ENCODE measurements around the gene LYPLAL1. TPM values are rescaled to one million over a fixed set of nuclear protein-coding genes. Genes with fewer than 3 reads are reported as not detected.

The LYPLAL1 gene
- total RNA-seq, 4 donors from 2014 or later, result 25.6 to 64.9 (median 49.9) TPM

- TF ChIP-seq CTCF (IDR thresholded peaks at IDR 0.05) (no peak), POLR2A (IDR thresholded peaks at IDR 0.05) (no peak)
- H3K27me3 ChIP-seq, result no peaks in the 10 kb centered on the region
- no peaks in the 10 kb centered on the region for H3K36me3 ChIP-seq
- H3K9me3 ChIP-seq, result no peaks in the 10 kb centered on the region
- intact Hi-C loops (cut with DNase I; ENCODE audit: low total_unique reads), result no loop called here
- DNase-seq, result no peak
- H3K27ac ChIP-seq, result no peak overlapping the region
- no peak overlapping the region for H3K4me3 ChIP-seq
- no peaks in the 10 kb centered on the region for H3K4me1 ChIP-seq
Measured at GRCh38 chr1:219160967-219161366, 12.7 kb upstream of the LYPLAL1 start.

- Histone ChIP-seq H3K36me3 (no peaks in the 10 kb centered on the region), H3K27ac (no peak overlapping the region), H3K27me3 (no peaks in the 10 kb centered on the region), H3K4me3 (no peak overlapping the region), H3K9me3 (no peaks in the 10 kb centered on the region), H3K4me1 (no peaks in the 10 kb centered on the region)
- no peak for DNase-seq
- intact Hi-C loops (cut with DNase I; ENCODE audit: low total_unique reads), result no loop called here
- TF ChIP-seq POLR2A (IDR thresholded peaks at IDR 0.05), result no peak
Measured at GRCh38 chr1:219161371-219161770, 12.3 kb upstream of the LYPLAL1 start.

GRCh38 chr1:219163401-219163954 lies 10.2 kb upstream of the LYPLAL1 start:
- Histone ChIP-seq H3K27ac (no peak overlapping the region), H3K4me1 (no peaks in the 10 kb centered on the region), H3K9me3 (no peaks in the 10 kb centered on the region), H3K36me3 (no peaks in the 10 kb centered on the region), H3K27me3 (no peaks in the 10 kb centered on the region), H3K4me3 (no peak overlapping the region)
- intact Hi-C loops (cut with DNase I; ENCODE audit: low total_unique reads), result no loop called here
- no peak for TF ChIP-seq POLR2A (IDR thresholded peaks at IDR 0.05)
- TF ChIP-seq CTCF (IDR thresholded peaks at IDR 0.05), result no peak
- no peak for DNase-seq

GRCh38 chr1:219171192-219171935 lies 2.3 kb upstream of the LYPLAL1 start:
- intact Hi-C loops (cut with DNase I; ENCODE audit: low total_unique reads), result no loop called here
- Histone ChIP-seq H3K4me1 (no peaks in the 10 kb centered on the region), H3K4me3 (no peak overlapping the region), H3K27ac (no peak overlapping the region), H3K36me3 (no peaks in the 10 kb centered on the region), H3K9me3 (no peaks in the 10 kb centered on the region), H3K27me3 (no peaks in the 10 kb centered on the region)
- no peak for DNase-seq
- TF ChIP-seq POLR2A (IDR thresholded peaks at IDR 0.05), result no peak
- TF ChIP-seq CTCF (IDR thresholded peaks at IDR 0.05), result no peak

- Histone ChIP-seq H3K27ac (peak overlapping the region; percentile 95 to 97), H3K4me1 (no peaks in the 10 kb centered on the region), H3K9me3 (no peaks in the 10 kb centered on the region), H3K4me3 (peak overlapping the region in 1 of 2 donors; percentile 75), H3K36me3 (no peaks in the 10 kb centered on the region), H3K27me3 (no peaks in the 10 kb centered on the region)
- intact Hi-C loops (cut with DNase I; ENCODE audit: low total_unique reads), result no loop called here
- no peak for DNase-seq
- TF ChIP-seq POLR2A (IDR thresholded peaks at IDR 0.05) (no peak), CTCF (IDR thresholded peaks at IDR 0.05) (no peak)
Measured at GRCh38 chr1:219172821-219173220, 857 bp upstream of the LYPLAL1 start.
